ENCODE measurements around the gene DDN.

The DDN gene

GRCh38 chr12:49014547-49014946, 15.4 kb upstream of the DDN start:
- Histone ChIP-seq H3K4me1 (ENCODE audit: control insufficient read depth in 1 of 2, insufficient read depth in 2 of 2, low read length in 2 of 2) (peaks cover 0 to 6% of the 10 kb centered on the region in 2 experiments), H3K18ac (ENCODE audit: low read length) (no peak overlapping the region), H2AK5ac (ENCODE audit: low read length) (no peak overlapping the region), H2BK5ac (ENCODE audit: low read depth, low read length, poor library complexity) (no peak overlapping the region), H2AFZ (ENCODE audit: insufficient read depth, low read length, poor library complexity) (no peak overlapping the region), H4K12ac (ENCODE audit: low read depth, low read length) (no peak overlapping the region), H3K4me2 (ENCODE audit: low read length) (no peak overlapping the region), H2BK120ac (ENCODE audit: insufficient read depth, low read length, poor library complexity) (no peak overlapping the region), H3K9ac (ENCODE audit: low read length) (no peak overlapping the region), H3K36me3 (ENCODE audit: control insufficient read depth in 1 of 2, insufficient read depth in 2 of 2, low read length in 2 of 2) (peaks cover 5 to 8% of the 10 kb centered on the region in 2 experiments), H3K27me3 (ENCODE audit: insufficient read depth, low read length) (no peaks in the 10 kb centered on the region), H3K23ac (ENCODE audit: low read length) (no peak overlapping the region), H3K9me3 (ENCODE audit: insufficient read depth, low read depth, low read length) (no peaks in the 10 kb centered on the region), H3K79me2 (ENCODE audit: control insufficient read depth, insufficient read depth, low read length, poor library complexity) (peaks cover 6% of the 10 kb centered on the region), H3K4ac (ENCODE audit: low read depth, low read length) (no peak overlapping the region), H3K14ac (ENCODE audit: low read length) (no peak overlapping the region), H3K79me1 (ENCODE audit: low read length) (peaks cover 8% of the 10 kb centered on the region), H4K91ac (ENCODE audit: low read depth, low read length) (no peak overlapping the region), H2BK12ac (ENCODE audit: low read length) (no peak overlapping the region), H3K4me3 (ENCODE audit: low read depth, low read length) (no peak overlapping the region), H4K8ac (ENCODE audit: low read depth, low read length) (no peak overlapping the region), H3K27ac (ENCODE audit: low read depth, low read length) (no peak overlapping the region)
- peak in 1 of 2 donors; percentile 17 for DNase-seq
- WGBS (ENCODE audit: extremely low coverage, insufficient coverage, insufficient read length): no CpG with 5 or more reads among the region's 1 CpG

- Histone ChIP-seq H3K9ac (ENCODE audit: low read length) (no peak overlapping the region), H3K79me1 (ENCODE audit: low read length) (peaks cover 3% of the 10 kb centered on the region), H4K12ac (ENCODE audit: low read depth, low read length) (no peak overlapping the region), H3K4me2 (ENCODE audit: low read length) (no peak overlapping the region), H2BK120ac (ENCODE audit: insufficient read depth, low read length, poor library complexity) (no peak overlapping the region), H3K27ac (ENCODE audit: low read depth, low read length) (no peak overlapping the region), H4K8ac (ENCODE audit: low read depth, low read length) (no peak overlapping the region), H3K18ac (ENCODE audit: low read length) (no peak overlapping the region), H3K27me3 (ENCODE audit: insufficient read depth, low read length) (no peaks in the 10 kb centered on the region), H2BK12ac (ENCODE audit: low read length) (no peak overlapping the region), H3K79me2 (ENCODE audit: control insufficient read depth, insufficient read depth, low read length, poor library complexity) (peaks cover 6% of the 10 kb centered on the region), H2AFZ (ENCODE audit: insufficient read depth, low read length, poor library complexity) (no peak overlapping the region), H3K23ac (ENCODE audit: low read length) (no peak overlapping the region), H4K91ac (ENCODE audit: low read depth, low read length) (no peak overlapping the region), H3K36me3 (ENCODE audit: control insufficient read depth in 1 of 2, insufficient read depth in 2 of 2, low read length in 2 of 2) (peaks cover 5 to 8% of the 10 kb centered on the region in 2 experiments), H3K4ac (ENCODE audit: low read depth, low read length) (no peak overlapping the region), H2BK5ac (ENCODE audit: low read depth, low read length, poor library complexity) (no peak overlapping the region), H3K14ac (ENCODE audit: low read length) (no peak overlapping the region), H2AK5ac (ENCODE audit: low read length) (no peak overlapping the region), H3K4me3 (ENCODE audit: low read depth, low read length) (no peak overlapping the region), H3K4me1 (ENCODE audit: control insufficient read depth in 1 of 2, insufficient read depth in 2 of 2, low read length in 2 of 2) (peaks cover 0 to 5% of the 10 kb centered on the region in 2 experiments), H3K9me3 (ENCODE audit: insufficient read depth, low read depth, low read length) (no peaks in the 10 kb centered on the region)
- no peak for DNase-seq
- no CpG with 5 or more reads among the region's 3 CpGs for WGBS (ENCODE audit: extremely low coverage, insufficient coverage, insufficient read length)
These were observed 14.3 kb upstream of the DDN start for GRCh38 chr12:49013428-49013827.

- Histone ChIP-seq H2BK12ac (ENCODE audit: low read length) (no peak overlapping the region), H2AK5ac (ENCODE audit: low read length) (no peak overlapping the region), H4K91ac (ENCODE audit: low read depth, low read length) (no peak overlapping the region), H3K23ac (ENCODE audit: low read length) (no peak overlapping the region), H3K18ac (ENCODE audit: low read length) (no peak overlapping the region), H4K12ac (ENCODE audit: low read depth, low read length) (no peak overlapping the region), H3K14ac (ENCODE audit: low read length) (no peak overlapping the region), H3K4me2 (ENCODE audit: low read length) (no peak overlapping the region), H3K79me1 (ENCODE audit: low read length) (no peaks in the 10 kb centered on the region), H4K8ac (ENCODE audit: low read depth, low read length) (no peak overlapping the region), H2BK120ac (ENCODE audit: insufficient read depth, low read length, poor library complexity) (no peak overlapping the region), H3K4me3 (ENCODE audit: low read depth, low read length) (no peak overlapping the region), H3K27ac (ENCODE audit: low read depth, low read length) (no peak overlapping the region), H2AFZ (ENCODE audit: insufficient read depth, low read length, poor library complexity) (no peak overlapping the region), H2BK5ac (ENCODE audit: low read depth, low read length, poor library complexity) (no peak overlapping the region), H3K9me3 (ENCODE audit: insufficient read depth, low read depth, low read length) (no peaks in the 10 kb centered on the region), H3K27me3 (ENCODE audit: insufficient read depth, low read length) (no peaks in the 10 kb centered on the region), H3K4me1 (ENCODE audit: control insufficient read depth in 1 of 2, insufficient read depth in 2 of 2, low read length in 2 of 2) (peaks cover 0 to 1% of the 10 kb centered on the region in 2 experiments), H3K79me2 (ENCODE audit: control insufficient read depth, insufficient read depth, low read length, poor library complexity) (no peaks in the 10 kb centered on the region), H3K36me3 (ENCODE audit: control insufficient read depth in 1 of 2, insufficient read depth in 2 of 2, low read length in 2 of 2) (peaks cover 5 to 8% of the 10 kb centered on the region in 2 experiments), H3K4ac (ENCODE audit: low read depth, low read length) (no peak overlapping the region), H3K9ac (ENCODE audit: low read length) (no peak overlapping the region)
- no peak for DNase-seq
These were observed 13.6 kb upstream of the DDN start for GRCh38 chr12:49012739-49013138.

GRCh38 chr12:49010092-49010668, 11.0 kb upstream of the DDN start:
- Histone ChIP-seq H3K79me1 (ENCODE audit: low read length) (no peaks in the 10 kb centered on the region), H4K8ac (ENCODE audit: low read depth, low read length) (no peak overlapping the region), H2BK5ac (ENCODE audit: low read depth, low read length, poor library complexity) (no peak overlapping the region), H3K36me3 (ENCODE audit: control insufficient read depth in 1 of 2, insufficient read depth in 2 of 2, low read length in 2 of 2) (peaks cover 7 to 8% of the 10 kb centered on the region in 2 experiments), H4K91ac (ENCODE audit: low read depth, low read length) (no peak overlapping the region), H3K4me3 (ENCODE audit: low read depth, low read length) (no peak overlapping the region), H2BK12ac (ENCODE audit: low read length) (no peak overlapping the region), H3K27ac (ENCODE audit: low read depth, low read length) (no peak overlapping the region), H3K14ac (ENCODE audit: low read length) (no peak overlapping the region), H2AFZ (ENCODE audit: insufficient read depth, low read length, poor library complexity) (no peak overlapping the region), H2AK5ac (ENCODE audit: low read length) (no peak overlapping the region), H3K4ac (ENCODE audit: low read depth, low read length) (no peak overlapping the region), H3K4me2 (ENCODE audit: low read length) (no peak overlapping the region), H3K18ac (ENCODE audit: low read length) (no peak overlapping the region), H3K79me2 (ENCODE audit: control insufficient read depth, insufficient read depth, low read length, poor library complexity) (no peaks in the 10 kb centered on the region), H3K23ac (ENCODE audit: low read length) (no peak overlapping the region), H3K27me3 (ENCODE audit: insufficient read depth, low read length) (no peaks in the 10 kb centered on the region), H2BK120ac (ENCODE audit: insufficient read depth, low read length, poor library complexity) (no peak overlapping the region), H3K9ac (ENCODE audit: low read length) (no peak overlapping the region), H4K12ac (ENCODE audit: low read depth, low read length) (no peak overlapping the region), H3K4me1 (ENCODE audit: control insufficient read depth in 1 of 2, insufficient read depth in 2 of 2, low read length in 2 of 2) (no peaks in the 10 kb centered on the region), H3K9me3 (ENCODE audit: insufficient read depth, low read depth, low read length) (no peaks in the 10 kb centered on the region)
- no peak for DNase-seq
- WGBS (ENCODE audit: extremely low coverage, insufficient coverage, insufficient read length): no CpG with 5 or more reads among the region's 3 CpGs

All from trophoblast cell (in vitro differentiated cells and primary cell).